GM12874 (cell line): ENCODE results near the gene FAM50B.

ENCODE experiments used
- CTCF ChIP-seq: IDR thresholded peaks from 2 replicates; pipeline ENCODE4 v1.5.1; 2011; ENCODE audit warnings: low read depth, mild to moderate bottlenecking, control low read depth, low read length, moderate library complexity; ENCODE audit not compliant: insufficient read depth

The FAM50B gene

GRCh38 chr6:3805448-3806123 is 43.6 kb upstream of the FAM50B start:
- no peak for TF ChIP-seq CTCF

- TF ChIP-seq CTCF: no peak
Observed at GRCh38 chr6:3806169-3806922, 42.8 kb upstream of the FAM50B start.

GRCh38 chr6:3808199-3808598 is 41.0 kb upstream of the FAM50B start:
- no peak for TF ChIP-seq CTCF

GRCh38 chr6:3808759-3809514 is 40.2 kb upstream of the FAM50B start:
- no peak for TF ChIP-seq CTCF

GRCh38 chr6:3809515-3809891 is 39.7 kb upstream of the FAM50B start:
- TF ChIP-seq CTCF: no peak

- no peak for TF ChIP-seq CTCF
Observed at GRCh38 chr6:3809982-3810381, 39.2 kb upstream of the FAM50B start.

GRCh38 chr6:3811191-3811590 is 38.0 kb upstream of the FAM50B start:
- TF ChIP-seq CTCF: no peak
